Measurements from ENCODE around the gene OR4D11. TPM values are rescaled to one million over a fixed set of nuclear protein-coding genes. Genes with fewer than 3 reads are reported as not detected.
"Not testable (repeated sequence)": the region's sequence is repeated elsewhere in the genome, so short reads cannot be mapped to it uniquely, and the experiment has no call there.

OR4D11 gene
- total RNA-seq, 1 donor from 2014 or later = not detected

DNA sequence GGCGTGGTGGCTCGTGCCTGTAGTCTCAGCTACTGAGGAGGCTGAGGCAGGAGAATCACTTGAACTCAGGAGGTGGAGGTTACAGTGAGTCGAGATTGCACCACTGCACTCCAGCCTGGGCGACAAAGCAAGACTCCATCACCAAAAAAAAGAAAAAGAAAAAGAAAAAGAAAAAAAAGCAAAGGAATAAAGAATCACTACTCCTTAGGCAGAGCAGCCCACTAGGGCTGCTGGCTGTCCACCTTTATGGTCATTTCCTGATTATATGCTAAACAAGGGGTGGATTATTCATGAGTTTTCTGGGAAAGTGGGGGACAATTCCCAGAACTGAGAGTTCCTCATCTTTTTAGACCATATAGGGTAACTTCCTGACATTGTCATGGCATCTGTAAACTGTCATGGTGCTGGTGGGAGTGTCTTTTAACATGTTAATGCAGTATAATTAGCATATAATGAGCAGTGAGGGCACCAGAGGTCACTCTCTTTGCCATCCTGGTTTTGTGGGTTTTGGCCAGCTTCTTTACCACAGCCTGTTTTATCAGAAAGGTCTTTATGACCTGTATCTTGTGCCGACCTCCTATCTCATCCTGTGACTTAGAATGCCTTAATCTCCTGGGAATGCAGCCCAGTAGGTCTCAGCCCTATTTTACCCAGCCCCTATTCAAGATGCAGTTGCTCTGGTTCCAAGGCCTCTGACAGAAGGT, 44.4 kb downstream of the OR4D11 start:
- not testable (repeated sequence) for DNase-seq (ENCODE audit: low read depth, low spot score)

GRCh38 chr11:59548309-59548656, 44.9 kb downstream of the OR4D11 start:
- no peak for DNase-seq (ENCODE audit: low read depth, low spot score)

- DNase-seq (ENCODE audit: low read depth, low spot score) = peak; percentile 73
Observed at GRCh38 chr11:59550368-59550841, 47.0 kb downstream of the OR4D11 start.

GRCh38 chr11:59550842-59551658, 47.7 kb downstream of the OR4D11 start:
- no peak for DNase-seq (ENCODE audit: low read depth, low spot score)

DNA sequence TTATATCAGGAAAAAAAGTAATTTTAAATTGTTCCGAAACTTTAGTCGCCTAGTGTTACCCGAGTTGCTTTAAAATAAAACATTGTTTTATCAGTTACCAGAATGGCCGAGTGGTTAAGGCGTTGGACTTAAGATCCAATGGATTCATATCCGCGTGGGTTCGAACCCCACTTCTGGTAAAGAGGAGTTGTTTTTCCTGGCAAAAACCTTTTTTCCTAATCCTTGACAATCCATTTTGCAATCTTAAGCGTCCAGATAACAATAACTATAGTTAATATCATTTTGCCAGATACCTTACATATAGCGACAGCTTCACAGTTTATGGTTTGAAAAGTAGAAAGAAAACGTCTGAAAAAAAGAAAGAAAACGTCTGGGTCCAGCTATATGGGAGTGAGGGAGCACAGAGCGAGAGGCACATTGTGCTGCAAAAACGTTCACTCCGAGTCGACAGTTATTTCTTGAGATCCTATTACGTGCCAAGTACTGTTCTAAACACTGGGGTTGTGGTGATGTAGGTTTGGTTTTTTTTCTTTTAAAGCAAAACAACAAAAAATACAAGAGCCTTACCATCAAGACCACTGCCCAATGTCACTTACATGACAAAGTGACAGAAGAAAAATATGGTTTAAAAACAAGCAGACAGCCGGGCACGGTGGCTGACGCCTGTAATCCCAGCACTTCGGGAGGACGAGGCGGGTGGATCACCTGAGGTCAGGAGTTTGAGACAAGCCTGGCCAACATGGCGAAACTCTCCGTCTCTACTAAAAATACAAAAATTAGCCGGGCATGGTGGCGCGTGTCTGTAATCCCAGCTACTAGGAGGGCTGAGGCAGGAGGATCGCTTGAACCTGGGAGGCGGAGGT, 48.5 kb downstream of the OR4D11 start:
- no peak for DNase-seq (ENCODE audit: low read depth, low spot score)

GRCh38 chr11:59552844-59553243, 49.5 kb downstream of the OR4D11 start:
- no peak for DNase-seq (ENCODE audit: low read depth, low spot score)

DNA sequence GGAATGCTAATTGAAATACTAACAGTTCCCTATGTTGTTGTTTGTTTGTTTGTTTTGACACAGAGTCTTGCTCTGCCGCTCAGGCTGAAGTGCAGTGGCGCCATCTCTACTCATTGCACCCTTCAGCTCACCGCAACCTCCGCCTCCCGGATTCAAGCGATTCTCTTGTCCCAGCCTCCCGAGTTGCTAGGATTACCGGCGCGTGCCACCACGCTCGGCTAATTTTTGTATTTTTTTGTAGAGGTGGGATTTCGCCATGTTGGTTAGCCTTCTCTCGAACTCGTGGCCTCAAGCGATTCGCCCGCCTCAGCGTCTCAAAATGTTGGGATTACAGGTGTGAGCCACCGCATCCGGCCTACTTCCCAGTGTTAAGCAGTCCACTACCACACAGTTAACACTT, 49.9 kb downstream of the OR4D11 start:
- DNase-seq (ENCODE audit: low read depth, low spot score) = no peak

Other genes with a start within 250 kb of the OR4D11 start
- gene OR5AN1, start 144.7 kb upstream of the OR4D11 start, total RNA-seq = not detected in 2 replicates
- not detected in 2 replicates for gene OR5A2, start 77.2 kb upstream of the OR4D11 start, total RNA-seq
- not detected in 2 replicates for gene OR5A1, start 67.1 kb upstream of the OR4D11 start, total RNA-seq
- not detected in 2 replicates for gene OR4D6, start 46.6 kb upstream of the OR4D11 start, total RNA-seq
- gene OR4D10, start 30.3 kb upstream of the OR4D11 start, total RNA-seq = not detected in 2 replicates
- not detected in 2 replicates for gene OR4D9, start 8.0 kb downstream of the OR4D11 start, total RNA-seq
- 33.4 and 36.3 TPM in 2 replicates for gene OSBP, start 112.2 kb downstream of the OR4D11 start, total RNA-seq
- 5.0 and 5.6 TPM in 2 replicates for gene PATL1, start 165.5 kb downstream of the OR4D11 start, total RNA-seq
- not detected in 2 replicates for gene OR10V1, start 210.3 kb downstream of the OR4D11 start, total RNA-seq

Measured in pulmonary artery endothelial cell (primary cell).